ENCODE data around the gene FGD3. TPM values are rescaled to one million over a fixed set of nuclear protein-coding genes. Genes with fewer than 3 reads are reported as not detected.
A peak's percentile ranks its signal among the peaks of the same experiment; 100 is the strongest.

FGD3 gene
- total RNA-seq, 3 donors from 2014 or later = 10.2 to 18.0 (median 10.4) TPM

- H3K4me3 ChIP-seq = peak overlapping the region; percentile 35 to 50 (median 41)
- DNase-seq (ENCODE audit: low spot score in 2 of 2) = peak in 1 of 2 donors; percentile 45
- no peaks in the 10 kb centered on the region for H3K27me3 ChIP-seq
- no peaks in the 10 kb centered on the region for H3K36me3 ChIP-seq
- no peak for TF ChIP-seq CTCF (IDR thresholded peaks at IDR 0.05)
- no peak for TF ChIP-seq POLR2A (IDR thresholded peaks at IDR 0.05)
- TF ChIP-seq POLR2AphosphoS5 (IDR thresholded peaks at IDR 0.05) = no peak
- H3K4me1 ChIP-seq = no peaks in the 10 kb centered on the region
- no peaks in the 10 kb centered on the region for H3K9me3 ChIP-seq
- H3K27ac ChIP-seq = peak overlapping the region in 1 of 2 donors; percentile 19
- intact Hi-C loops (cut with DNase I; ENCODE audit: low total_unique reads) = loop anchor here (2.0 kb wide), 1 partner anchor 39 kb away; no protein-coding TSS in a partner anchor
Observed at GRCh38 chr9:92963831-92964606, 16.7 kb downstream of the FGD3 start.

- Histone ChIP-seq H3K4me3 (peak overlapping the region; percentile 35 to 50 (median 41)), H3K27ac (peak overlapping the region in 1 of 2 donors; percentile 10)
Observed at GRCh38 chr9:92964607-92965060, 17.3 kb downstream of the FGD3 start.

GRCh38 chr9:92965061-92965758, 17.9 kb downstream of the FGD3 start:
- DNase-seq (ENCODE audit: low spot score in 2 of 2) = peak in 1 of 2 donors; percentile 37
- no peak for TF ChIP-seq CTCF (IDR thresholded peaks at IDR 0.05)
- no peak for TF ChIP-seq POLR2AphosphoS5 (IDR thresholded peaks at IDR 0.05)
- TF ChIP-seq POLR2A (IDR thresholded peaks at IDR 0.05) = no peak
- peak overlapping the region; percentile 35 to 50 (median 41) for H3K4me3 ChIP-seq
- no peaks in the 10 kb centered on the region for H3K36me3 ChIP-seq
- H3K9me3 ChIP-seq = no peaks in the 10 kb centered on the region
- peak overlapping the region in 1 of 2 donors; percentile 10 for H3K27ac ChIP-seq
- H3K4me1 ChIP-seq = no peaks in the 10 kb centered on the region
- intact Hi-C loops (cut with DNase I; ENCODE audit: low total_unique reads) = no loop called here
- no peaks in the 10 kb centered on the region for H3K27me3 ChIP-seq

More at GRCh38 chr9:92964607-92965060, 17.3 kb downstream of the FGD3 start:
- H3K36me3 ChIP-seq = no peaks in the 10 kb centered on the region
- peak in 1 of 2 donors; percentile 47 for DNase-seq (ENCODE audit: low spot score in 2 of 2)
- H3K9me3 ChIP-seq = no peaks in the 10 kb centered on the region
- TF ChIP-seq CTCF (IDR thresholded peaks at IDR 0.05) (no peak), POLR2A (IDR thresholded peaks at IDR 0.05) (no peak), POLR2AphosphoS5 (IDR thresholded peaks at IDR 0.05) (no peak)
- intact Hi-C loops (cut with DNase I; ENCODE audit: low total_unique reads) = no loop called here
- H3K27me3 ChIP-seq = no peaks in the 10 kb centered on the region
- no peaks in the 10 kb centered on the region for H3K4me1 ChIP-seq

- peak in 1 of 2 donors; percentile 43 for DNase-seq (ENCODE audit: low spot score in 2 of 2)
- TF ChIP-seq CTCF (IDR thresholded peaks at IDR 0.05) (no peak), POLR2AphosphoS5 (IDR thresholded peaks at IDR 0.05) (no peak), POLR2A (IDR thresholded peaks at IDR 0.05) (no peak)
- Histone ChIP-seq H3K9me3 (no peaks in the 10 kb centered on the region), H3K27ac (peak overlapping the region in 1 of 2 donors; percentile 10), H3K4me1 (no peaks in the 10 kb centered on the region), H3K36me3 (no peaks in the 10 kb centered on the region), H3K4me3 (peak overlapping the region; percentile 35 to 50 (median 41)), H3K27me3 (no peaks in the 10 kb centered on the region)
- intact Hi-C loops (cut with DNase I; ENCODE audit: low total_unique reads) = no loop called here
Observed at GRCh38 chr9:92965759-92966517, 18.6 kb downstream of the FGD3 start.
